Erythroblast (primary cell): ENCODE data around the gene CBLIF.
"Not testable (repeated sequence)": the region's sequence is repeated elsewhere in the genome, so short reads cannot be mapped to it uniquely, and the experiment has no call there.

Source experiments
- DNase-seq, 2 experiments: peaks; one replicate each; lab custom pipeline; 2025; lab: John Stamatoyannopoulos, UW
- GATA1 ChIP-seq: IDR thresholded peaks from 2 replicates; pipeline ENCODE4 v1.6.1; 2011; ENCODE audit warnings: low read depth, mild to moderate bottlenecking, control low read depth, low read length, moderate library complexity
- POLR2A ChIP-seq: IDR thresholded peaks from 2 replicates; pipeline ENCODE4 v1.6.1; 2011; ENCODE audit warnings: mild to moderate bottlenecking, low read length

The CBLIF gene

DNA sequence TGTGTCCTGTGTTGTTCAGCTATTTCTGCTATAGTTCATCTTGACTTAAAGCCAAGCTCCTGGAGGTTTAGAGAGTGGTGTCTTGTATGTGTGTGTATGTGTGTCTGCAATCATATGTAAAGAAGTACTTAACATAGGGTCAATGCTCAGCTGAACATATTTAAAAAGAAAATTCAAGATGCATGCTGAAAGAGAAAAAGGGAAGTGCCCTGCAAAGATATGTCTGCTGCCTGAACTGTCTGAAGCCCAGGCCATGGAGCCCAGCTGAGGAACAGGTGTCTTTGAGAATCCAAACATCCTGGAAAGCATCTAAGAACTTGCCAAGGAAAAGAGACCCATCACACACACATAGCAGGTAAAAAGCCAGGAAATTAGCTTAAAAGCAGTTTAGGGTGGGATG lies 14.4 kb upstream of the CBLIF start:
- no peak for DNase-seq
- TF ChIP-seq POLR2A (no peak), GATA1 (no peak)

DNA sequence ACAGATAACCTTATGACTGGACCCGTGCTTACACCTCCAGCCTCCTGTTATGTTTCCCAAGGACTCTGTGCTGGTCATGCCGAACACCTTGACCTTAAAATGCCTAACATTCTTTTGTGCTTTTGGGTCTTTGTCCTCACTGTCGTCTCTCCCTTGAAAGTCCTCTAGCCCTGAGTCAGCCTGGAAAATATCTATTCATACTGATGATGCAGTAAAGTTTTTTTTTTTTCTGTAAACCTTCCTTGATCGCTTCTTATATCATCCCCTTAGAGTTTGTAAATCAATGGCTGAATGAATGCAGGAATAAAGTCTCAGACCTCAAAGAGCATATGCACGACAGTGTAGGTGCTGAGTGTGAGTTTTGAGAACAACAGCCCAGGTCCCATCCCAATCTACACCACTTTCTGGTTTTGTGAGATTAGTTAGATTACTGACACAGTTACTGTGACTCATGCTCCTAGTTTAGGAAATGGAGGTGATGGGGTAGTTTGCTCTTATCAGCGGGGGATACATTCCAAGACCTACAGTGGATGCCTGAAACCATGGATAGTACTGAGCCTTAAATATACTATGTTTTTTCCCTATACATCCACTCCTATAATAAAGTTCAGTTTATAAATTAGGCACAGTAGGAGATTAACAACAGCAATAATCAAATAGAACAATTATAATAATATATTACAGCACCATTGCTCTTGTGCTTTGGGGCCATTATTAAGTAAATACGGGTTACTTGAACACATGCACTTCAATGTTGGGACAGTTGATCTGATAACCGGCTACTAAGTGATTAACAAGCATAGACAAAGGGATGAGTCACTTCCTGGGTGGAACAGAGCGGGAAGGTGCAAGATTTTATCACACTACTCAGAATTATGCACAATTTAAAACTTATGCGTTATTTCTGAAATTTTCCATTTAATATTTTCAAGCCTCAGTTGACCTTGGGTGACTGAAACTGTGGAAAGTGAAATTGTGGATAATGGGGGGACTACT lies 12.4 kb upstream of the CBLIF start:
- TF ChIP-seq POLR2A (no peak), GATA1 (no peak)
- DNase-seq = peak; percentile 33 to 61

DNA sequence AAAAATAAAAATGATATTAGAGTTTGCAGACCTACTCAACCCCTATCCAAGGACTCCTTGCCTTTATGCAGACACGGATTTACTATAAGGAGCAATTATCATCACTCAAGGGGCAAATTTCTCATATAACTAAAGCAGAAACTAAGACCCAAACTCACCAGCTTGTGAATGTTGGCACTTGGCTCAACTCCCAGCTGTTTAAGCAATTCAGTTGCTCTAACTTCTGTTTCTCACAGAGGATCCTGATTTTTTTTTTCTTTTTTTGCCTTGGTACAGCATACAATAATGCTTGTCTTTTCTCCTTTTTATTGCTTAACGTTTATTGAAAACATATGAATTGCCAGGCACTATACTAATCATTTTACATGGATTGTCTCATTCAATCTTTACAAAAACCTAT lies 9.6 kb upstream of the CBLIF start:
- TF ChIP-seq POLR2A = no peak
- no peak for TF ChIP-seq GATA1
- DNase-seq = no peak

DNA sequence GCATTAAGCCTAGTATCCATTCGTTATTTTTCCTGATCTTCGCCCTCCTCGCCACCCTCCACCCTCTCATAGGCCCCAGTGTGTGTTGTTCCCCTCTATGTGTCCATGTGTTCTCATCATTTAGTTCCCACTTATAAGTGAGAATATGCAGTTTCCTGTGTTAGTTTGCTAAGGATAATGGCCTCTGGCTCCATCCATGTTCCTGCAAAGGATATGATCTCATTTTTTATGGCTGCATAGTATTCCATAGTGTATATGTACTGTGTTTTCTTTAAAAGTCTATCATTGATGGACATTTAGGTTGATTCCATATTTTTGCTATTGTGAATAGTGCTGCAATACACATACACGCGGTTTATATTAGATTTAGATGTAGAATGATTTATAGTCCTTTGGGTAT lies 6.1 kb upstream of the CBLIF start:
- not testable (repeated sequence) for DNase-seq

DNA sequence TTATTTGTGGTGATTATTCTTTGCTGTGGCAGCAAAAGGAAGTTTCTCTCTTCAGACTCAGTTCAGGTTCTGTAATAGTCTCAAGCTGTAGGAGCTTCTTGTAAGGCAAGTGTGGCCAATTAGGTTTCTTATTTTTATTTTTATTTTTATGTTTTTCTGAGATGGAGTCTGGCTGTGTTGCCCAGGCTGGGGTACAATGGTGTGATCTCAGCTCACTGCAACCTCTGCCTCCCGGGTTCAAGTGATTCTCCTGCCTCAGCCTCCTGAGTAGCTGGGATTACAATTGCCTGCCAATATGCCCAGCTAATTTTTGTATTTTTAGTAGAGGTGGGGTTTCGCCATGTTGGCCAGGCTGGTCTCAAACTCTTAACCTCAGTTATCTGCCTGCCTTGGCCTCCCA lies 4.3 kb upstream of the CBLIF start:
- DNase-seq = not testable (repeated sequence)

DNA sequence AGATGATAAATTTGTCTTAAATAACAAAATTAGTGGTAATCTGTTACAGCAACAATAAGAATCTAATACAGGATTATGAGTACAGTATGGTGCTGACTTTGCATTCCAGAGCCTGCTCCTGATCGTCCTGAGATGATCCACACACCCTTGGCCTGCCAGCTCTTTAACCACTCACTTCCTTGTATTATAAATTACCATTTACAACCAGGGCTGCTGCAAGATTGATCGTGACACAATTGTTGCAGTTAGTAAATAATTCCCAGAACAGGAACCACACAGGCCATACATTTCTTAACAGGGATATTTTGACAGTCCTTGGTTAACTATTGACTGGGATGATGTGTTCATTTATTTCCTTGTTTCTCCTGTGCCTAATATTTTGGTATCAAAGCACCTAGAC lies 3.8 kb upstream of the CBLIF start:
- TF ChIP-seq GATA1 (no peak), POLR2A (no peak)
- DNase-seq = no peak

DNA sequence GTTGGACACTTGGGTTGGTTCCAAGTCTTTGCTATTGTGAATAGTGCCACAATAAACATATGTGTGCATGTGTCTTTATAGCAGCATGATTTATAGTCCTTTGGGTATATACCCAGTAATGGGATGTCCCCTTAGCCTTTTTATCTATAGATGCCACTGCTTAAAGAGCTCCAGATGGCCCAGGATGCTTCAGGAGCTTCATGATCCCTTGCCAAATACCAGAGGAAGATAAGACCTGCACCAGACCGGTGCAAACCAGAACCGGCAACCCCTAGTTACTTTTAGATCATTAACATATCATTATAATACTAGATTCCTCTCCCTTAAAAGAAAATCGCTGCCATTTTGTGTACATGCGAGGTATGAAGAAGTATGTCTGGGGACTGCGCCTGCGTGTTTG lies 3.1 kb upstream of the CBLIF start:
- peak in 1 of 2 experiments; percentile 40 for DNase-seq

DNA sequence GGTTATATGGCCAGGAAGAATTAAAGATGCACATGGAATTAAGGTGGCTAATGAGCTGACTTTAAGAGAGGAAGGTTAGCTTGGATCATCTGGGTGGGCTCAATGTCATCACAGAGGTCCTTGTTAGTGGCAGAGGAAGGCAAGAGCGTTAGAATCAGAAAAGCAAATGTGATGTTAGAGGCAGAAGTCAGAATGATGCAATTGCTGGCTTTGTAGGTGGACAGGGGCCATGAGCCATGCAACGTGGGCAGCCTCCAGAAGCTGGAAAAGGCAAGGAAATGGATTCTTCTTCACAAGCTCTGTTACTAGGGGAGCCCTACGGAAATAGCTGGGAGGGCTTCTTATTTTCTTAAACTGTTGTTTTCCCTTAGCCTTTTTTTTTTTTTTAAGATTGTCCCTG lies 2.3 kb upstream of the CBLIF start:
- DNase-seq = no peak
- TF ChIP-seq GATA1 = no peak
- no peak for TF ChIP-seq POLR2A

DNA sequence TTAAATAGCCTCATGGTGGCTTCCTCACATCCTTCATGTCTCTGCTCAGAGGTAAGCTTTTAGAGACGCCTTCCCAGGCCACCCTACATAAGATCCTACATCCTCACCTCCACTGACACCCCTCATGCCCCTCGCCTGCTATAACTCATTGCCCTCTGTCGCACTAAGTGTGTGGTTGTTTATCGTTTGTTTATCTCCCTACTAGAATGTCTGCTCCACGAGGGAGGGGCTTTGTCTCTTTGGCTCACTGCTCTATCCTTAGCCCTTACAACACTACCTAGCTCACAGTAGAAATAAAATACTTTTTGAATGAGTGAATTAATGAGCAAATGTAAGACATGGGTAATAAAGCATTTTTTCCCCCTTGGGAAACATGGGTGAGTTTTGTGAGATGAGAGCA lies 1.3 kb upstream of the CBLIF start:
- no peak for TF ChIP-seq POLR2A
- no peak for TF ChIP-seq GATA1
- no peak for DNase-seq

DNA sequence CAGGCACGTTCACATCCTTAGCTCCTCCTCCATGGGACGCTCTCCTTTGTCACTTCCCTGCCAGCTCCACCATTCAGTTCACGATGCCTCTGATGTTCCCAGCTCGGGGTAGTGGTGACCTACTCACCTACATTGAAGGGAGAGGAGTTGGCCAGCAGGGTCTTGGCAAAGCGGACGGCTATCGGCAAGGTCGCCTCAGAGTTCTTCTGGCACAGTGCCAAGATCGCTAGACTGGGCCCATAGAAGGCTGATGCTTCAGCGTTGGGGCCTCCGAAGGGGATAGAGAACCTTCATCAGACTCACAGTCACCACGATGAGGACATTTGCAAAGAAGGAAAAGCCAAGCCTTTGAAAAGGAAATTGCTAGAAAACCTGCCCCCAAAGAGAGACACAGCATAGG lies 3.0 kb downstream of the CBLIF start:
- TF ChIP-seq GATA1 = no peak
- no peak for TF ChIP-seq POLR2A
- no peak for DNase-seq

DNA sequence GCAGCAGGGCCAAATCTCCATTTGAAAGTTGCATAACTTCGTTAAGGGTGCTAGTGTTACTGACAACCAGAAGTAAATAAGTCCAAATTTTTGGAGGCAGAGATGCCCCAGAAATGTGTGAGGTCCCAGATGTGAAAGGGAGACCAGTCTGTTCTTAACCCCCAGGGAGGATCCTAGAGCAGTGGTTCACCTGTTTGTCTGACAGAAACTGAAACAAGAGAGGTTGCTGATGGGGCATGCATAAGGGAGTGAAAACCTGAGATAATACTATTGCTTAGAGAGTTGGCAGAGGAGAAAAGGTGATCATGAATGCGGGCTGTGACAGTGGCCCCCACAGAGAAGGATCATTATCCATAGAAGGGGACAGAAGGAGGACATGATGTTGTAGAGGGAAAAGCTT lies 3.8 kb downstream of the CBLIF start:
- DNase-seq = no peak

DNA sequence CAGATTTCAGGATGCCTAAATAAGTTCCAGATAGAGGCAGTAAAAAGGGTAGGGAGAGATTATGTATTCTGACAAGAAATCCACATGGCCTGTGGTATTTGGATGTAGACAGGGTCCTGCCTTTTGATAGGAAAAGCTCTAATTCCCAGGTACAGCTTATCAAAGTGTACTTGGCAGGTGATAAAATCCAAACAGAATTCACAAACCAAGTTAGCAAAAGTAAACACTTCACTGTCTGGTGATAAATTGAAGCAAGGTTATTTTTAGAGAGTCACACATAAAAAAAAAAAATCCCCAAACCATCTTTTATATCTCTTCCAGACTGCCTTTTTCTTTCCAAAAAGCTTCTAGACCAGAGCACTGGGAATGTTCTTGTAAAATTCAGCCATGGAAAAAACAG lies 5.7 kb downstream of the CBLIF start:
- no peak for TF ChIP-seq POLR2A
- no peak for TF ChIP-seq GATA1
- no peak for DNase-seq

More for the DNA sequence above, 3.8 kb downstream of the CBLIF start:
- no peak for TF ChIP-seq GATA1
- no peak for TF ChIP-seq POLR2A

DNA sequence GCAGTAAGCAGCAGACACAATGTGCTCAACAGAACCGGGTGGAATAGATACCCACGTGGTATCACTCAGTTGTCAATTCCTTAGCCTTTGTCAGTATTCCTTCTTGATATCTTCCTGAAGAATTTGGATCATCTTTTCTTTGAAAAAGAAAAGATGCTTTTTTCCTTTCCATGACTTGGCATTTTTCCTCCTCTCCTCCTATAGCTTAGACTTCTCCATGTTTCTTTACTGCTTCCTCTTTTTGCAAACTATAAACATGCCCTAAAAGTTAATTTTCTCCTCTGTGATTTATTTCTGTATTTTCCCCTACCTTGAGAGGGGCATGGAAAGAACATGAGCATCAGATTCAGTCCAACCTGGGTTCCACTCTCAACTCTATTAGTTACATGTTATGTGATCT lies 11.7 kb downstream of the CBLIF start:
- TF ChIP-seq GATA1 = no peak
- no peak for DNase-seq

DNA sequence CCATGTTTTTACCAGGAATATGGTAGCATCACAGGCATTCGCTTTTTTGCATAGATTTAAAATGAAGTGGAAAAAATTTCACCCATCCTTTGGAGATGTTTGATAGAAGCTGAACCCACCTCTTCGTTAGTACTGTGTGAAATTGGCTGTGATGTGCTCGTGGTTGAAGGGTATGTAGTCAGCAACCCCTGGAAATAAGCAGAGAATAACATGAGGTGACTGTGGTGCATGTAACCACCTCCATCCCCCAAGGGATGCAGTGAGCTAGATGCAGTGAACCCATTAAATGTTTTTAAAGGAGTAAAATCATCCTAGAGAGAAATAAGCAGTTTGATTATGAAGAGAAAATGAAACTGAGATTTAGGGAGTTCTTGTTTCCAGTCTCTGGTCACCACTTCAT lies 15.9 kb downstream of the CBLIF start:
- DNase-seq = no peak

DNA sequence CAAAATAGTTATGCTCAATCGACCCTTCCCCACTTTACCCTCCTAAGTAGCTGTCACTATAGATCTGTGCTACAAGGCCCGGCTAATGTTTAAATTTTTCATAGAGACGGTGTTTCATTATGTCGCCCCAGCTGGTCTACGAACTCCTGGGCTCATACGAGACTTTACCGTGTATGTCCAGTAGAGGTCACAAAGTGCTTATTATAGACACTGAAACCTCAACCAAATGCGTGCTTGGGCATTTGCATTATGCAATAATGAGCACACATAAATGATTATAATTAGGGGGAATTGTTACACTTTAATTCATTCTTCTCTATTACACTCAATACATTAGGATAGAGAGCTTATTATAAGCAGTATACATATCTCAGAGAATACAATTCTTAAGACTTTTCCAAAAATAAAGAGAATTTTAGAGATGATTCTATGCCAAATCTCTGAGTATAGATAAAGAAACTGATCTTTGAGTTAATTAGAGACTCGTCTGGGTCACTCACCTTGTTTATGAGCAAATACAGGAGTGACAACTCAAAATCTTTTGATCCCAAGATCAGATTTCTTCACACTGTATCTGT lies 22.2 kb downstream of the CBLIF start:
- TF ChIP-seq POLR2A (no peak), GATA1 (no peak)
- peak; percentile 76 to 79 for DNase-seq

More for the DNA sequence above, 15.9 kb downstream of the CBLIF start:
- TF ChIP-seq GATA1 (no peak), POLR2A (no peak)

DNA sequence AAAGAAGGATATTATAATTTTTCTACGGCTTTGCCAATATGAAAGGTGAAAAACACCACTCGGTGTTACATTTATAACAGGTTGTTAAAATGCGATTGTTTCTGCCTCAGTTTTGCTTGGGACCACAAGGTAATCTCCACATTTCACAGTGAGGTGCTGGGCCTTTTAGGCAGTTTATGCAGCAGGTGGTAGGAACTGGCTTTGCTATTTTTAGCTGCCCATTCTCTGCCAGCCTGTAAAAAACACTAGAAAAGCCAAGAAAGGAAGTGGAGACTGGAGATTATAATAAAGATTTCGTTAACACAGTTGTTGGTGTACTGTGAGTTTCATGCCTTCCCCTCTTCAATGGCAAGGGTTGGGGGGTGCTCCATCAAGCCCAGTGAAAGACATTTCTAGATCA lies 26.7 kb downstream of the CBLIF start:
- TF ChIP-seq POLR2A (no peak), GATA1 (no peak)
- no peak for DNase-seq

DNA sequence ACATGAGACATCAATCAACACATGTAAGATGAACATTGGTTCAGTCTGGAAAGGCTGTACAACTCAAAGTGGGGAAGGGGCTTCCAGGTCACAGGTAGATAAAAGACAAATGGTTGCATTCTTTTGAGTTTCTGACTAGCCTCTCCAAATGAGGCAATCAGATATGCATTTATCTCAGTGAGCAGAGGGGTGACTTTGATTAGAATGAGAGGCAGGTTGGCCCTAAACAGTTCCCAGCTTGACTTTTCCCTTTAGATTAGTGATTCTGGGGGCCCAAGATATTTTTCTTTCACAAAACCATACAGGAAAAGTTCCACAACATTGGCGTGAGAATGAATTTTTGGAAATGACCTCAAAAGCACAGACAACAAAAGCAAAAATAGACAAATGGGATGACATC lies 28.9 kb downstream of the CBLIF start:
- peak; percentile 7 to 49 for DNase-seq
